Suprapubic skin (tissue), 4 donors: Measurements from ENCODE around the gene DUSP10. TPM values are rescaled to one million over a fixed set of nuclear protein-coding genes. Genes with fewer than 3 reads are reported as not detected.

Source experiments
- DNase-seq, 2 donors: peaks; one replicate each; pipeline ENCODE4 v3.0.0-alpha.2; 2019; ENCODE audit warnings: low spot score in 2 of 2
- H3K27ac ChIP-seq: fragments of 200-600 bp; sonication (generic); one replicate; pipeline ENCODE4 v1.5.1; 2019
- H3K27me3 ChIP-seq: fragments of 200-600 bp; sonication (generic); one replicate; pipeline ENCODE4 v1.5.1; 2019
- H3K36me3 ChIP-seq: fragments of 200-600 bp; sonication (generic); one replicate; pipeline ENCODE4 v1.5.1; 2019
- H3K4me1 ChIP-seq: fragments of 200-600 bp; sonication (generic); one replicate; pipeline ENCODE4 v1.5.1; 2019
- H3K4me3 ChIP-seq: fragments of 200-600 bp; sonication (generic); one replicate; pipeline ENCODE4 v1.5.1; 2019; ENCODE audit warnings: mild to moderate bottlenecking
- H3K9me3 ChIP-seq: fragments of 200-600 bp; sonication (generic); one replicate; pipeline ENCODE4 v1.5.1; 2019
- CTCF ChIP-seq, 2 donors: fragments of 200-600 bp in 1 of 2; fragments of 450-650 bp in 1 of 2; sonication (generic) in 1 of 2; IDR thresholded peaks; one replicate each; pipeline ENCODE4 v1.5.1; 2016 to 2019; ENCODE audit warnings: antibody characterized with exemption in 2 of 2, mild to moderate bottlenecking in 1 of 2, moderate library complexity in 1 of 2
- EP300 ChIP-seq: sonication (generic); formaldehyde crosslinking; IDR thresholded peaks from one replicate; pipeline ENCODE4 v1.6.1; 2017; ENCODE audit warnings: antibody characterized with exemption
- POLR2A ChIP-seq, 2 donors: fragments of 450-650 bp; IDR thresholded peaks; one replicate each; pipeline ENCODE4 v1.6.1; 2017; ENCODE audit warnings: antibody characterized with exemption in 2 of 2, mild to moderate bottlenecking in 2 of 2, moderate library complexity in 2 of 2
- POLR2AphosphoS5 ChIP-seq, 3 donors: sonication (generic); formaldehyde crosslinking; IDR thresholded peaks; one replicate each; pipeline ENCODE4 v1.6.1; 2017; ENCODE audit warnings: antibody characterized with exemption in 3 of 3
- WGBS: methylation state at CpG from one replicate; pipeline ENCODE4 v1.1.5; 2018; 5-methylcytosine and 5-hydroxymethylcytosine counted together
- total RNA-seq, 4 donors: library from RNA; depleted of rRNA; stranded (reverse); fragments of >200 nt; gene quantifications; one replicate each; pipeline ENCODE4 v1.1.0, GENCODE V29; 2016

DUSP10 gene
- total RNA-seq, 4 donors from 2014 or later, result 9.5 to 18.6 (median 15.3) TPM

GRCh38 chr1:221687836-221688487, 53.9 kb downstream of the DUSP10 start:
- DNase-seq, result no peak
- no peak overlapping the region for H3K4me3 ChIP-seq
- H3K4me1 ChIP-seq, result no peaks in the 10 kb centered on the region
- H3K27me3 ChIP-seq, result no peaks in the 10 kb centered on the region
- no peak overlapping the region for H3K27ac ChIP-seq
- no peaks in the 10 kb centered on the region for H3K36me3 ChIP-seq
- TF ChIP-seq EP300 (no peak), CTCF (IDR thresholded peaks at IDR 0.05) (no peak), POLR2A (IDR thresholded peaks at IDR 0.05) (no peak), POLR2AphosphoS5 (IDR thresholded peaks at IDR 0.05) (no peak)
- H3K9me3 ChIP-seq, result no peaks in the 10 kb centered on the region
- WGBS, result 78% methylated on average over 4 of the region's 4 CpGs

GRCh38 chr1:221683681-221684080, 58.2 kb downstream of the DUSP10 start:
- Histone ChIP-seq H3K9me3 (no peaks in the 10 kb centered on the region), H3K4me3 (no peak overlapping the region), H3K36me3 (no peaks in the 10 kb centered on the region), H3K27me3 (no peaks in the 10 kb centered on the region), H3K27ac (no peak overlapping the region), H3K4me1 (no peaks in the 10 kb centered on the region)
- WGBS, result 47% methylated on average over 2 of the region's 2 CpGs
- TF ChIP-seq EP300 (no peak), POLR2AphosphoS5 (IDR thresholded peaks at IDR 0.05) (no peak), POLR2A (IDR thresholded peaks at IDR 0.05) (no peak), CTCF (IDR thresholded peaks at IDR 0.05) (no peak)
- no peak for DNase-seq

- 86% methylated on average over 2 of the region's 2 CpGs for WGBS
- Histone ChIP-seq H3K9me3 (no peaks in the 10 kb centered on the region), H3K36me3 (no peaks in the 10 kb centered on the region), H3K27ac (no peak overlapping the region), H3K4me1 (no peaks in the 10 kb centered on the region), H3K4me3 (no peak overlapping the region), H3K27me3 (no peaks in the 10 kb centered on the region)
- DNase-seq, result no peak
- TF ChIP-seq CTCF (IDR thresholded peaks at IDR 0.05) (no peak), EP300 (no peak), POLR2AphosphoS5 (IDR thresholded peaks at IDR 0.05) (no peak), POLR2A (IDR thresholded peaks at IDR 0.05) (no peak)
Observed at GRCh38 chr1:221680085-221680484, 61.8 kb downstream of the DUSP10 start.

- no peak overlapping the region for H3K27ac ChIP-seq
- TF ChIP-seq POLR2A (IDR thresholded peaks at IDR 0.05), result no peak
- no peak for TF ChIP-seq EP300
- TF ChIP-seq POLR2AphosphoS5 (IDR thresholded peaks at IDR 0.05), result no peak
- no peak for TF ChIP-seq CTCF (IDR thresholded peaks at IDR 0.05)
- WGBS, result 98% methylated on average over 1 of the region's 1 CpG
- no peaks in the 10 kb centered on the region for H3K36me3 ChIP-seq
- no peaks in the 10 kb centered on the region for H3K27me3 ChIP-seq
- DNase-seq, result no peak
- no peaks in the 10 kb centered on the region for H3K9me3 ChIP-seq
- no peaks in the 10 kb centered on the region for H3K4me1 ChIP-seq
- H3K4me3 ChIP-seq, result no peak overlapping the region
Observed at GRCh38 chr1:221678014-221678413, 63.9 kb downstream of the DUSP10 start.

- TF ChIP-seq POLR2A (IDR thresholded peaks at IDR 0.05), result no peak
- TF ChIP-seq EP300, result no peak
- Histone ChIP-seq H3K27me3 (no peaks in the 10 kb centered on the region), H3K9me3 (no peaks in the 10 kb centered on the region), H3K36me3 (no peaks in the 10 kb centered on the region), H3K27ac (no peak overlapping the region), H3K4me3 (no peak overlapping the region), H3K4me1 (no peaks in the 10 kb centered on the region)
- 75% methylated on average over 5 of the region's 5 CpGs for WGBS
- DNase-seq, result no peak
Observed at GRCh38 chr1:221675880-221676800, 65.7 kb downstream of the DUSP10 start.
